Measurements from ENCODE around the gene PTPRK. TPM values are rescaled to one million over a fixed set of nuclear protein-coding genes. Genes with fewer than 3 reads are reported as not detected.
A peak's percentile ranks its signal among the peaks of the same experiment; 100 is the strongest.

The PTPRK gene
- total and polyA plus RNA-seq, 2 of the 13 experiments (the other 11 are each of a cell fraction or from before 2014, with no cell fraction given) = 43.6 to 98.3 TPM

GRCh38 chr6:128518434-128519131, 1.8 kb downstream of the PTPRK start (continued):
- TF ChIP-seq ZXDC (CRISPR knock-in tag; IDR thresholded peaks at IDR 0.05) (no peak), TBX2 (CRISPR knock-in tag; IDR thresholded peaks at IDR 0.05; ENCODE audit: borderline replicate concordance) (no peak), CHD4 (IDR thresholded peaks at IDR 0.05; ENCODE audit: borderline replicate concordance, low read length) (0 out of 2 replicates have a peak, but pooled peaks have one; percentile 8), ZNF678 (CRISPR knock-in tag; IDR thresholded peaks at IDR 0.05) (no peak), HBP1 (CRISPR knock-in tag; IDR thresholded peaks at IDR 0.05; ENCODE audit: low read depth) (0 out of 2 replicates have a peak, but pooled peaks have one; percentile 25), MYNN (CRISPR knock-in tag; IDR thresholded peaks at IDR 0.05; ENCODE audit: low read depth) (no peak), ZNF24 (IDR thresholded peaks at IDR 0.05) (no peak), ZFP82 (CRISPR knock-in tag; IDR thresholded peaks at IDR 0.05; ENCODE audit: borderline replicate concordance) (no peak), ZFYVE20 (CRISPR knock-in tag; IDR thresholded peaks at IDR 0.05; ENCODE audit: borderline replicate concordance, low read depth) (no peak), ZFP91 (CRISPR knock-in tag; IDR thresholded peaks at IDR 0.05; ENCODE audit: borderline replicate concordance) (0 out of 2 replicates have a peak, but pooled peaks have one; percentile 86), ZNF317 (CRISPR knock-in tag; IDR thresholded peaks at IDR 0.05) (0 out of 2 replicates have a peak, but pooled peaks have one; percentile 5), CEBPG (CRISPR knock-in tag; IDR thresholded peaks at IDR 0.05) (peak; percentile 35; the same call in 1 of the 2 replicates), ZBTB46 (CRISPR knock-in tag; IDR thresholded peaks at IDR 0.05; ENCODE audit: borderline replicate concordance) (0 out of 2 replicates have a peak, but pooled peaks have one; percentile 22), FOXK2 (IDR thresholded peaks at IDR 0.05) (no peak)

Measured in HepG2 (cell line).